Breast epithelium (tissue), 4 donors: ENCODE data around the gene WWOX. TPM values are rescaled to one million over a fixed set of nuclear protein-coding genes. Genes with fewer than 3 reads are reported as not detected.
"Not testable (repeated sequence)": the region's sequence is repeated elsewhere in the genome, so short reads cannot be mapped to it uniquely, and the experiment has no call there.

Source experiments
- DNase-seq, 2 donors: peaks; one replicate each; pipeline ENCODE4 v3.0.0-alpha.2; 2019; ENCODE audit warnings: low spot score in 2 of 2
- H3K27ac ChIP-seq, 2 donors: fragments of 200-600 bp; sonication (generic) in 1 of 2; one replicate each; pipeline ENCODE4 v1.5.1; 2016 to 2019; ENCODE audit warnings: mild to moderate bottlenecking in 1 of 2
- H3K27me3 ChIP-seq, 2 donors: fragments of 200-600 bp; sonication (generic) in 1 of 2; one replicate each; pipeline versions ENCODE4 v1.5.1 to v1.6.0; 2017 to 2019; ENCODE audit warnings: control low read depth in 1 of 2, mild to moderate bottlenecking in 1 of 2
- H3K36me3 ChIP-seq: fragments of 200-600 bp; one replicate; pipeline ENCODE4 v1.5.1; 2019
- H3K4me1 ChIP-seq, 2 donors: fragments of 200-600 bp; sonication (generic); one replicate each; pipeline ENCODE4 v1.5.1; 2016 to 2019; ENCODE audit warnings: control low read depth in 1 of 2
- H3K4me3 ChIP-seq, 3 donors: fragments of 200-600 bp; sonication (generic); 1 replicate in 2 of 3; 2 replicates in 1 of 3; pipeline ENCODE4 v1.5.1; 2016 to 2019; ENCODE audit warnings: mild to moderate bottlenecking in 3 of 3, moderate library complexity in 2 of 3
- H3K9me3 ChIP-seq, 2 donors: fragments of 200-600 bp; sonication (generic) in 1 of 2; one replicate each; pipeline ENCODE4 v1.5.1; 2016 to 2019; ENCODE audit warnings: control low read depth in 1 of 2
- POLR2A ChIP-seq: fragments of 450-650 bp; IDR thresholded peaks from one replicate; pipeline ENCODE4 v1.6.1; 2016; ENCODE audit warnings: antibody characterized with exemption, mild to moderate bottlenecking, moderate library complexity
- POLR2AphosphoS5 ChIP-seq, 3 donors: sonication (generic); formaldehyde crosslinking; IDR thresholded peaks; one replicate each; pipeline ENCODE4 v1.6.1; 2017; ENCODE audit warnings: antibody characterized with exemption in 3 of 3
- intact Hi-C: fragments of 100-400 bp; cut with DNase I; formaldehyde crosslinking; loops from one replicate; pipeline ENCODE4 v1.15.1; 2023; ENCODE audit warnings: low total_unique reads
- total RNA-seq, 3 donors: library from RNA; depleted of rRNA; stranded (reverse); fragments of >200 nt; gene quantifications; one replicate each; pipeline ENCODE4 v1.1.0, GENCODE V29; 2016
- TF ChIP-seq, protein P1 (sequence below), 3 donors: fragments of 450-650 bp; IDR thresholded peaks; one replicate each; pipeline ENCODE4 v1.5.1; 2016 to 2017; ENCODE audit warnings: antibody characterized with exemption in 3 of 3, mild to moderate bottlenecking in 3 of 3, moderate library complexity in 3 of 3

Gene WWOX
- total RNA-seq, 3 donors from 2014 or later = 42.9 to 73.6 (median 43.4) TPM

DNA sequence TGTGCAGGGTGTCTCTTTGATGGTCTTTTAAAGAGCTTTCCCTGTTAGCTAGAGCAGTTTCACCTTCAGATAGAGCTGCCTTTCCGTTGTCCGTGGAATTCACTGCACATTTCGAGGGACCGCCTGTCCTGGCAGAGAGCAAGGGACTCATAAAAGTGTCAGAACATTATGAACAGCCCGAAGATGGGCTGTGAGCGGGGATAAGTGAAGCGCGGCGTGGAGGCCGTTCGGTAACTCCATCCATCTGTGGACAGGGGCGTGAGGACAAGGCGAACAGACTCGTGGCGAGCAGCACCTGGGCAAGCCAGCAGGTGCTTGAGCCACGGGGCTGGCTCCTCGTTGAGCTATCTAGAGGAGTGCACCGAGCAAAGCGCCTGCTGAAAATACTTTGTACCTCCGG is 1129.9 kb downstream of the WWOX start:
- Histone ChIP-seq H3K36me3 (no peaks in the 10 kb centered on the region), H3K27me3 (no peaks in the 10 kb centered on the region), H3K27ac (no peak overlapping the region), H3K4me1 (no peaks in the 10 kb centered on the region), H3K4me3 (no peak overlapping the region), H3K9me3 (peaks cover 0 to 3% of the 10 kb centered on the region in 2 donors)
- DNase-seq = no peak
- TF ChIP-seq, protein P1, sequence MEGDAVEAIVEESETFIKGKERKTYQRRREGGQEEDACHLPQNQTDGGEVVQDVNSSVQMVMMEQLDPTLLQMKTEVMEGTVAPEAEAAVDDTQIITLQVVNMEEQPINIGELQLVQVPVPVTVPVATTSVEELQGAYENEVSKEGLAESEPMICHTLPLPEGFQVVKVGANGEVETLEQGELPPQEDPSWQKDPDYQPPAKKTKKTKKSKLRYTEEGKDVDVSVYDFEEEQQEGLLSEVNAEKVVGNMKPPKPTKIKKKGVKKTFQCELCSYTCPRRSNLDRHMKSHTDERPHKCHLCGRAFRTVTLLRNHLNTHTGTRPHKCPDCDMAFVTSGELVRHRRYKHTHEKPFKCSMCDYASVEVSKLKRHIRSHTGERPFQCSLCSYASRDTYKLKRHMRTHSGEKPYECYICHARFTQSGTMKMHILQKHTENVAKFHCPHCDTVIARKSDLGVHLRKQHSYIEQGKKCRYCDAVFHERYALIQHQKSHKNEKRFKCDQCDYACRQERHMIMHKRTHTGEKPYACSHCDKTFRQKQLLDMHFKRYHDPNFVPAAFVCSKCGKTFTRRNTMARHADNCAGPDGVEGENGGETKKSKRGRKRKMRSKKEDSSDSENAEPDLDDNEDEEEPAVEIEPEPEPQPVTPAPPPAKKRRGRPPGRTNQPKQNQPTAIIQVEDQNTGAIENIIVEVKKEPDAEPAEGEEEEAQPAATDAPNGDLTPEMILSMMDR (IDR thresholded peaks at IDR 0.05) = no peak
- TF ChIP-seq POLR2A (no peak), POLR2AphosphoS5 (IDR thresholded peaks at IDR 0.05) (no peak)
- intact Hi-C loops = no loop called here

DNA sequence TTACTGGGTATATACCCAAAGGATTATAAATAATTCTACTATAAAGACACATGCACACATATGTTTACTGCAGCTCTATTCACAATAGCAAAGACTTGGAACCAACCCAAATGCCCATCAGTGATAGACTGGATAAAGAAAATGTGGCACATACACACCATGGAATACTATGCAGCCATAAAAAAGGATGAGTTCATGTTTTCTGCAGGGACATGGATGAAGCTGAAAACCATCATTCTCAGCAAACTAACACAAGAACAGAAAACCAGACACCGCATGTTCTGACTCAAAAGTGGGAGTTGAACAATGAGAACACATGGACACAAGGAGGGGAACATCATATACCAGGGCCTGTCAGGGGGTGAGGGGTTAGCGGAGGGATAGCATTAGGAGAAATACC is 1146.2 kb downstream of the WWOX start:
- H3K4me3 ChIP-seq, H3K4me1 ChIP-seq, H3K36me3 ChIP-seq, intact Hi-C loops, H3K27ac ChIP-seq, H3K9me3 ChIP-seq, H3K27me3 ChIP-seq, DNase-seq: not testable (repeated sequence)

DNA sequence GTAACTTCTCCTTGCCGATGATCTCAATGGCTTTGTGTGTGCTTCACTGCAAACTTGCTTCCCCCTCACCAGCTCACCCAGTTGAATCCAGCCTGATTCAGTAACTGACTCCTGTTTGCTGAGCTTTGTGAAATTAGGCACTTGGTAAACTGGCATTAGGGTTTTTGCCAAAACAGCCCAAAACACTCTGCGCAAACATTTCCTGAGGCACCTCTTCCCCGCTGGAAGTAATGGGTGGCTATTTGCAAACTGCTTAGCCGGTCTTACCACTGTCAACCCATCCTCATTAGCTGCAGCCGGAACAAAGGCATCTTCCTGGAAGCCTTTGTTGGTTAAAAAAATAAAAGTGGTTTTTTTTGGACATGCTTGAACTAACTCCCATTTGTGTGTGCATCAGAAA is 1147.9 kb downstream of the WWOX start:
- H3K4me3 ChIP-seq = no peak overlapping the region
- peaks cover 0 to 3% of the 10 kb centered on the region in 2 donors for H3K9me3 ChIP-seq
- H3K27me3 ChIP-seq = no peaks in the 10 kb centered on the region
- no peak for DNase-seq
- H3K36me3 ChIP-seq = no peaks in the 10 kb centered on the region
- no peak for TF ChIP-seq POLR2A
- TF ChIP-seq, protein P1 (IDR thresholded peaks at IDR 0.05) = no peak
- no peak for TF ChIP-seq POLR2AphosphoS5 (IDR thresholded peaks at IDR 0.05)
- intact Hi-C loops = no loop called here
- peak overlapping the region in 1 of 2 donors; percentile 13 for H3K27ac ChIP-seq
- no peaks in the 10 kb centered on the region for H3K4me1 ChIP-seq

DNA sequence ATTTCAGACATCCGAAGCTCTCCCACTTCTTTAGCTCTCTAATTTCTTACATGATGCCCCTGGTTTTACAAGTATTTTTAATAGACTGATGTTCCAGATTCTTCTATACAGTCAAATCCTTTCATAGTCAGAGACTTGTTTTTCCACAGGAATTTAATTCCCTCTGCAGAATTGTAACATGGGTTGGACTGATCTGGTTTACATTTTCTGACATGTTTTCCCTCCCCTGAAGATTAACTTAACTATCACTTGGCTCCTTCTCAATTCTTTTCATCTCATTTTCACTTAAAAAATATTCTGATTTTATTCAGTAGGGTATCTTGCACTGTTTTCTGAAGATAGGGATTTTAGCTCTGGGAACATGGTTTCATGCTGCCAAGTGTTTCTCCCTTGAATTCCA is 1148.9 kb downstream of the WWOX start:
- no peak for TF ChIP-seq POLR2AphosphoS5 (IDR thresholded peaks at IDR 0.05)
- no peak for TF ChIP-seq POLR2A
- TF ChIP-seq, protein P1 (IDR thresholded peaks at IDR 0.05) = no peak

DNA sequence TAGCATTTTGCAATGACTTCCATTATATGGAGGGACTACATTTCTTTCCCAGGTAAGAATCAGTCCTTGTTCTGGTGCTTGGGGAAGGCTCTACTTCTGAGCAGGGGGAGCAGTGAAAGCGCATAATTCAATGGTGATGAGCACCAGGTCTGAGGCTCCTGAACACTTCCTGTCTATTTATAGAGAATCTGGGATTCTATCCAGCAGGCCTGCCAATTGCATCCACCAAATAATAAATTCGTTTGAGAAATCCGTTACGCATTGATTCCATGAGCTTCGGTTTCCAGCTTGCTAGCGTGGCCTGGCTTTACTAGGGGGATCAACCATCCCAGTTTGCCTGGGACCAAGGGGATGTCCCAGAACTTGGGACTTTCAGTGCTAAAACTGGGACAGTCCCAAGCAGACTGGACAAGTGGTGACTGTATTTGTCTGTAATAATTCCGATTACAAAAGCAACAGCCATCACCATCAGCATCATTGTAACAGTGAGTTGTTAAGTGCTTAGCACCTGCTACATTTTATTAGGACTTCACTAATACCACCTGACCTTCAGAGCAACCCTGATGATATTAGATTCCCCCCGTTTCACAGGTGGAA is 1151.1 kb downstream of the WWOX start:
- TF ChIP-seq POLR2A (no peak), POLR2AphosphoS5 (IDR thresholded peaks at IDR 0.05) (no peak)
- TF ChIP-seq, protein P1 (IDR thresholded peaks at IDR 0.05) = no peak
- no peak overlapping the region for H3K4me3 ChIP-seq
- intact Hi-C loops = no loop called here
- H3K27me3 ChIP-seq = no peaks in the 10 kb centered on the region
- H3K9me3 ChIP-seq = peaks cover 0 to 2% of the 10 kb centered on the region in 2 donors
- no peaks in the 10 kb centered on the region for H3K4me1 ChIP-seq
- DNase-seq = no peak
- H3K36me3 ChIP-seq = no peaks in the 10 kb centered on the region
- H3K27ac ChIP-seq = no peak overlapping the region

More for the DNA sequence above, 1148.9 kb downstream of the WWOX start:
- no peaks in the 10 kb centered on the region for H3K27me3 ChIP-seq
- peaks cover 0 to 3% of the 10 kb centered on the region in 2 donors for H3K9me3 ChIP-seq
- H3K27ac ChIP-seq = no peak overlapping the region
- H3K36me3 ChIP-seq = no peaks in the 10 kb centered on the region
- DNase-seq = no peak
- H3K4me3 ChIP-seq = no peak overlapping the region
- intact Hi-C loops = no loop called here
- H3K4me1 ChIP-seq = no peaks in the 10 kb centered on the region
